Middle frontal gyrus (tissue), 1 donor: ENCODE data around the gene NXN.
"Not testable (repeated sequence)": the region's sequence is repeated elsewhere in the genome, so short reads cannot be mapped to it uniquely, and the experiment has no call there.

Experiments used
- DNase-seq: peaks from one replicate; pipeline ENCODE4 v3.0.0-alpha.2; 2015; ENCODE audit warnings: low spot score; ENCODE audit errors: extremely low spot score

NXN gene

DNA sequence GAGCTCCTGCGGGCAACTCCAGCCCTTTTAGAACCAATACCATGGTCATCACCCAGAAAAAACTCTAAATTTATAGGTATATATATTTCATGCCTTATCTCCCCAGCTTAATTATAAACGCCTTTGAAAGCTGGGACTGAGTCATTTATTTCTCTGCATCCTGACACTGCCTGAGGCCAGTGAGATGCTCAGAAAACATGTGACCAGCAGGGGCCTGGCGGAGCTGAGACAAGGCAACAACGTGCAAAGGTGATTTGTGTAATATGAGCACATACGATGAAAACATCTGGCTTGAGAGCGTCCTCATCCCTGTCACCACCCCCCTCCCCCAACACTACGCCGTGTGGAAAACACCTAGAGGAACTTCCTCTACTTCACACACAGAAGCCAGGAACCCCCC, 22.7 kb downstream of the NXN start:
- no peak for DNase-seq

DNA sequence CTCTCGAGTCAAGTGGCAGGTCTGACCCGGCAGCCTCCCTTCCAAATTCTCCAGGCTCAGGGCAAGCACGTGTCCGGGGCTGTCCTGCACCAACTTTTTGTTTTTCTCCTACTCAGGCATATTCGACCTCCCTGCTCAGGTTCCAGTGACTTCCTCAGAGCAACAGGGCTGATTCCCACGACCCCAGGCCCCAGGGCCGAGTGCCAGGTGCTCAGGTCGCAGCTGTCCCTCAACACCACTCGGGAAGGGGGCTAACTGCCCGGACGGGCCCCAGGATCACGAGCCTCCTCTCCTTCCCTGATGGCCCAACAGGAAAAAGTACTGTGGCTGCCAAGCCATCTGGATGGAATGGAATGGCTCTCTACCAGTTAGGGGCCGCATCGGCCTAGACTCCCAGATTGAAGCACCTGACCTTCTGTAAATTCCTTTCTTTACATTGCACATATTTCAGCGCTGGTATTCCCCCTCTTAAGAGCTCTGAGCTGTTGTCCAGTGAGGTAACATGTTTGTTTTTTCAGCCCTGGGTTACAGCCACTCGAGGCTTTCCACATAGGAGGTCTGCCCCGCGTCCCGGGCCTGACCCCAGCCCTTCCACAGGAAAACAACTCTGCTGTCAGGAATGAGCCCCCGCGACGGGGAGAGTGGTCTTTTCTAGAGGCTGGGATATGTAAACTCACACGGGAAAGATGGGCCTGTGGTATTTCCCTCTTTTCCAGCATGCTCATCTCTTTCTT, 25.0 kb downstream of the NXN start:
- DNase-seq = no peak

DNA sequence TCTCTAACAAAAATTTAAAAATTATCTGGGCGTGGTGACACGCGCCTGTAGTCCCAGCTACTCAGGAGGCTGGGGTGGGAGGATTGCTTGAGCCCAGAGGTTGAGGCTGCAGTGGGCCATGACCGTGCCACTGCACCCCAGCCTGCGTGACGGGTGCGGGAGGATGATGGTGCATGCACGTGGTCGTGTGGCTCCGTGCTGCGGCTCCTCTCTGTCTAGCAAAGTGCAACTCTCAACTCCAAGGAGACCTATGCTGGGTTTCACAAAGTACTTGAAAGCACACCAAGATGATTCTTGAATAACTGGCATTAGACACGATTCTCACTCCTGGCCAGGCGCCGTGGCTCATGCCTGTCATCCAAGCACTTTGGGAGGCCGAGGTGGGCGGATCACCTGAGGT, 25.8 kb downstream of the NXN start:
- DNase-seq = no peak

DNA sequence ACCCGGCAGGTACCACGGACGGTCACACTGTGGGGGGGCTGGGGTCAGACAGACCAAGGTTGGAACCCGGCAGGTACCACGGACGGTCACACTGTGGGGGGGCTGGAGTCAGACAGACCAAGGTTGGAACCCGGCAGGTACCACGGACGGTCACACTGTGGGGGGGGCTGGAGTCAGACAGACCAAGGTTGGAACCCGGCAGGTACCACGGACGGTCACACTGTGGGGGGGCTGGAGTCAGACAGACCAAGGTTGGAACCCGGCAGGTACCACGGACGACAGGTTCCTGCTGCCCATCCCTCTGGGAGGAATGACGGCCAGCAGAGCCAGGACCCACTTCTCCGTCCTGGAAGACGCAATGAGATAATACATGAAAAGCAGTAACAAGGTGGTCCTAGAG, 27.0 kb downstream of the NXN start:
- not testable (repeated sequence) for DNase-seq

DNA sequence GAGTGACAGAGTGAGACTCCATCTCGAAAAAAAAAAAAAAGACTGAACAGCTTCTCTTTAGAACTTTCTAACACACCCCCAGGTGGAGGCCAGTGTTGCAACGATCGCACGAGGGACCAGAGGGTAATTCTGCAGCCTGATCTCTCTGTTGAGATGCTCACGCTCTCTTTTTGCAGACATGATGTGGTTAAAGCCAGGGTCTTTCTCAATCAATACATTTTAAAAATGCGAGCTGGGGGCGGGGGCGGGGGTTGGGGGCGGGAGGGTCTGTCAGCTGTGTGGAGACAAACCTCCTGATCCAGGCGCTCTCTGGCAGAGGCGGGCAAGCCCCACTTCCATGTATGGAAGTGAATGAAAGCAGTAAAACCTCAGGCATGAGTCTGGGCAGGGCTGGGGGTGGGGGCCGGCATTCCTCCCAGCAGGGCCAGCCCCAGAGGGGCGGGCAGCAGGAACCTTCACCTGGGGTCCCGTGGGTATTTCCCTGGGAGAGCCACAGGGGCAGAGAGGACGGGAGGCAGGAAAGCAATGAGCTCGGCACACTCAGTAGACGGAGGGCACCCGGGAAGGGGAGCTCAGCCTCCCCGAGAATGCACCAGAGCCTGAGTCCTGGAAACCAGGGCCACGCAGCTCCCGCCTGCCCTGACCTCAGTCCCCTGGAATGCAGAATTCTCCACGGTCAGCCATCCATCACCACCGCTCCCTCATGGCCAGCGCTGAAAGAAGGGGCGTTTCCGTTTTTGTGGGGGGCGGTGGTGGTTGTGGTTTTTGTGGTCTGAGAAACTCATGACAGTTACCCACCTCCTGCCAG, 28.0 kb downstream of the NXN start:
- no peak for DNase-seq

DNA sequence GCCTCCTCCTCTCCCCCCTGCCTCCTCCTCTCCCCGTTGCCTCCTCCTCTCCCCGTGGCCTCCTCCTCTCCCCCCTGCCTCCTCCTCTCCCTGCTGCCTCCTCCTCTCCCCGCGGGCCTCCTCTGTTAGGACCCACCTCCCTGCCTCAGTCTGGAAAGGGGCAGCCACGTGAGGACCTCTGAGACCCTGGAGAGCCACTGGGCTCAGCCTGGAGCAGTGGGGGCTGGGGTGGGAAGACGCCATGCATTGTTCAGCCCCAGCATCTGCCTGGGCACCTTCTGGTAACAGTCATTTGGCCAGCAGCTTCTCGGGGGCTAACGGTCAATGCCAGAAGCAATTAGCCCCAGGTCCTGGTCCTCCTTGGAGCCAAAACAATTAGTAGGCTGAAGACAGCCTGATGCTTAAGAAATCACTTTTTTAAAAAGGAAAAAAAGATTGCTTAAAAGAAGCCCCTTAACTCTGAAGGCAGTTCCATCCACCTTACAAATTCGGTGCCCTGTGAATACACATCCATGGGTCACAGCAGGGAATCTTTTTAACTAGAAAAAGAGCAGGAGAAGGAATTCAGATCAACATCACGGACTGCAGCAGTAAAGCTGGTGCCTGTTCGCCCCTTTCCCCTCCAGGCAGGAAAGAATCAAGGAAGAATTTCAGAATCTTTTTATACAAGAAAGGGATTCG, 29.8 kb downstream of the NXN start:
- DNase-seq = no peak

DNA sequence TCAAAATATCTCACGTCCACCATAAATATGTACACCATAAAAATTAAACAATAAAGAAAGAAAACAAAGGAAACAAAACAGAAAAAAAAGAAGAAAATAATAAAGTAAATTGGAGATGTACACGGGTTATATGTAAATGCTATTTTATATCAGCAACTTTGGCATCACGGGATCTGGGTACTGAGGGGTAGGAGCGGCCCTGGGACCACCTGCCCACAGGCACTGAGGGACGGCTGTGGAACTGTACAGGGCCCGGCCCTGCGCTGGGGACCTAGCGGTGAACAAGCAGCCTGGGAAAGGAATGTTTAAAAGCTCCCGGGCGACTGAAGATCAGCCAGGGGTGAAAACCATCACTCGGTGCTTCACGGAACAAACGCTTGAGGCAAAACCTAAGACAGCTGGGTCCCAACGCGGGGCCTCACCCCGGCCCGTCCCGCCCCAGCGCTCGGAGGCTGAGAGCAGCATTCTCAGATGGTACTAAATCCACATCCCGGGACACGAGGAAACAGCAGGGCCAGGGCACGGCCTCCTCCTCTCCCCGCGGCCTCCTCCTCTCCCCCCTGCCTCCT, 31.2 kb downstream of the NXN start:
- no peak for DNase-seq

DNA sequence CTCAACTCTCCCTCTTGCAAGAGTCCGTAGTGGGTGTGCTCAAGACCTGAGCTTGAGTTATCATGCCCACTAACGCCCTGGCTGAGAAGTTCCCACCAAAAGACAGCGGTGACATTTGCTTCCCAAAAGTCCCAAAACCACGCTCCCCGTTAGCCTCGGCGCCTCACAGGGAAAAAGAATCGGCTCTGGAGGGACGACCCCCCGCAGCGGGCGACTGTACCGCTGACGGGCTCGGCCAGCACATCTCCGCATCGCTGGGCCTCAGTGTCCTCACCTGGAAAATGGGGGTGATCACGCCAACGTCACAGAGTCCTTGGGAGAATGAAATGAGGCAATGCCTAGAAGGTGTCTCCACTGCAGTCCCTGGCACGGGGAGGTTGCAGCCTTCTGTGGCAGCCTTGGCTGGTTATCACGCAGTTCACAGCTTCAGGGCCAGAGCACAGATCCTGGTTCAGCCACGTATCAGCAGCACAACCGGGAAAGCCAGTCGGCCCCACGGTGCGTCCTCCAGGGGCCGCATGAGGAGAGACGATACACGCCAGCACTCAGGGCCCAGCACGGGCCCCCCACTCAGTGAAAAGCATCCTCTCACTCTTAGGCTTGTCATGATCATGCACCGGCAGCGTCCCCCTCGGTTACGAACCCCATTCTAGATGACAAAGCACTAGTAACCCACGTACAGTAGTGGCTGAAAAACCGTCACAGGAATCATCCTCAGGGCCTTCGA, 32.9 kb downstream of the NXN start:
- DNase-seq = no peak

DNA sequence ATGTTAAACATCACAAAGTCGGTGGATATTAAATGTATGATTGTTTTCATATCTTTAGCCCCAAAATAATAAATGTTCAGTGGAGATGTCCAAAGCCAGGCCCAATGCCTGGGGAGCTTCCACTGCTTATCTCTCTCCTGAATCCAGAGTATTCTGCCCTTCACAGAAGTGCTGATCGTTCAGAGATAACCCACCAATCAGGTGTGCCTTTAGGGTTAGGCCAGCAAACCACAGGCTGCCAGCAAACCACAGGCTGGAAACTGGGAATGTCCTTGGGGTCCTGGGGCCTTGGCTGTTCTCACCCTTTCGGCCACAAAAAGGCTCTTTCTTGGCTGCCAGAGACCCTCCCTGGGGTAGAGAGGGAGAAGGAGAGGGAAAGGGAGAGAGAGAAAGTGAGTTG, 33.9 kb downstream of the NXN start:
- no peak for DNase-seq

DNA sequence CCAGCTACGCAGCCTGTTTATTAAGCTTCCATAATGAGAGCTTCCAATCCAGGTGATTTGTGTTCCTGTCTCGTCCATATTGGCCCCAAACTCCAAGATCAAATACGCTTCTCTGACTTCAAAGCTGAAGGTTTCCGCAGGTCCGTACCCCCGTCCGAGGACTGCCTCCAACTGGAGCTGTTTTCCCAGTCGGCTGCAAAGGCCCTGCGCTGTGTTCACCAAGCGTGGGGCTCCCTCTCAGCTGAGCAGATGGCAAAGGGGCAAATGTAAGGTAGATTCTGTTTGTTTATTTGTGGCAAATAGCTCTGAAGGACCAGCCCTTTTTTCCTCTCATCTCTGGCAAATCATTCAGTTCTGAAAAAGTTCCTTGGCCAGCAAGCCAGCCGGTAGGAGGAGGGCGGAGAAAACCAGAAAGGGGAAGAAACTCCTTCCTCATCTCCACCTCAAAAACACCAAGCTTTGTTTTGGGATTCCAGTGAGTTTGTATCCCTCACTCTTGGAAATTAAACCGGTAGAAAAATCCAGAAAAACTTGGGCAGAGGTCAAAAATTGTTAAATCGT, 35.2 kb downstream of the NXN start:
- no peak for DNase-seq

DNA sequence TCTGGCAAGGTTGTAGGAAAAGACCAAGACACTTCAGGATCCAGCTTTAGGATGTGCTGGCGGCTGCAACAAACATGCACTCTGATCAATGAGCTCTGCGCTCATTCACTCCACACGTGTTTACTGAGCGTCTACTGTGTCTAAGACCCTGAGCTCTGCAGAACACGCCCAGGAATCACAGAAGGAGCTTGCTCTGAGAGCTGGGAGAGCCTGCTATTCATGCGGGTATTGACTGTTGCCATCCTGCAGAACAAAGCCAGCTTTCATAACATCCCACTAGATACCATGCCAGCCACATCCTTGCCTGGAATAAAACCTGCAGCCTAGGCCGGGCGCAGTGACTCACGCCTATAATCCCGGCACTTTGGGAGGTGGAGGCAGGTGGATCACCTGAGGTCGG, 44.1 kb downstream of the NXN start:
- no peak for DNase-seq

DNA sequence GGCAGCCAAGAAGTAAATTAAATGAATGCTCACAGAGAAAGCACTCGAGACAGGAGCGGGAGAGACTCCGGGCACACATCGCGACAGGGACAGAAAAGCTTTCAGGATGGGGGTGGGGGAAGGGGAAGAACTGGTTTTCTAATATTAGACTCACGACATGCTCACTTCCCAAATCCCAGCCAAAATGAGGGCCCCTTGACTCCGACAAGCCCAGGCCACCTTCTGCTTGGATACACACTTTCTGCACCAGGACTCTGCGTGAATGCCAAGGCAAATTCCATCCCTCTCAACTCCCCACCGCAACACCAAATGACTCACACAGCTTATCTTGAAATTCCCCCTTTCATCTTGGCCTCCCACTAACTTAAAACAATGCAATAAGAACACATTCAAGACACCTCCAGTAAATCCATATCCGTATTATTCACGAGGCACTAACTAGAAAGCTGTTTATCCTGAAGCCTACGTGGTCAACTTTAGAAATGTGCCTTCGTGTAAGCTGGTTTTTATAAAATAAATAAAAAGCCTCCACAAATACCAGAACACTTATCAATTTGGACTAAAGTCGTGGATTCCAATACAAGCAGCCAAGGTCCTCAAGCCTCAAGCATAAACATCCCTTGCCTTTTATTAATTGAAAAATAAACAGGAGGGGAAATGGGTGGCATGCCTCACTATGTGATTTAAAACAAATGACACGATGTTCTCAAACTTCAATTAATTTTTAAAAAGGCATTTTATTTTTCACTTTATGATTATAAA, 46.1 kb downstream of the NXN start:
- DNase-seq = no peak

DNA sequence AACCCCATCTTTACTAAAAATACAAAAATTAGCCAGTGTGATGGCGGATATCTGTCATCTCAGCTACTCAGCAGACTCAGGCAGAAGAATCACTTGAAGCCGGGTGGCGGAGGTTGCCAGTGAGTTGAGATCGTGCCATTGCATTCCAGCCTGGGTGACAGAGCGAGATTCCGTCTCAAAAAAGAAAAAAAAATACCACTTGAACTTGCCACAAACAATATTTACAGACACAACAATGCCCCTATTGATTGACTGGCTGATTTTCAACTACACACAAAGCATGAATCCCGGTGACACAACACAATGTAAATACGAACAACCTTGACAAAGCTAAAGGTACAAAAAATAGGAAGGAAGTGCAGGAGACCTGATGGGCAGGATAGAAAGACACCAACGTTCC, 49.3 kb downstream of the NXN start:
- DNase-seq = no peak

DNA sequence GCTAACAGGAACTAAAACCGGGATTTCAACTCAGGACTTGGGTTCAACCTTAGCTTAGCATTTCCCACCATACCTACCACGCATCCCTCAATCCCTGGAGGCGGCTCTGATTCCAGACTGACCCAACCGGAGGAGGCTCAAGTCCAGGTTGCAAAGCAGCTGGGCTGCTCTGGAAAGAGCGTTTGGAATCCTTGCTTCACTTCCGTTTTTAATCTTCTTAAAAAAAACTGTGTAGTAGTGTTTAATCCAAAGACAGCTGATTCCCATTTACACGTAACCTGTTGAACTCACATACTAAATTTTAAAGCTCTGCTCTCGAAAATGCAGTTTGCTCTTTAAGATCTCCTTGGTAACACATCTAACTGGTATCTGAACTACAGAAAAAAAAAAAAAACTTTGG, 50.0 kb downstream of the NXN start:
- no peak for DNase-seq

DNA sequence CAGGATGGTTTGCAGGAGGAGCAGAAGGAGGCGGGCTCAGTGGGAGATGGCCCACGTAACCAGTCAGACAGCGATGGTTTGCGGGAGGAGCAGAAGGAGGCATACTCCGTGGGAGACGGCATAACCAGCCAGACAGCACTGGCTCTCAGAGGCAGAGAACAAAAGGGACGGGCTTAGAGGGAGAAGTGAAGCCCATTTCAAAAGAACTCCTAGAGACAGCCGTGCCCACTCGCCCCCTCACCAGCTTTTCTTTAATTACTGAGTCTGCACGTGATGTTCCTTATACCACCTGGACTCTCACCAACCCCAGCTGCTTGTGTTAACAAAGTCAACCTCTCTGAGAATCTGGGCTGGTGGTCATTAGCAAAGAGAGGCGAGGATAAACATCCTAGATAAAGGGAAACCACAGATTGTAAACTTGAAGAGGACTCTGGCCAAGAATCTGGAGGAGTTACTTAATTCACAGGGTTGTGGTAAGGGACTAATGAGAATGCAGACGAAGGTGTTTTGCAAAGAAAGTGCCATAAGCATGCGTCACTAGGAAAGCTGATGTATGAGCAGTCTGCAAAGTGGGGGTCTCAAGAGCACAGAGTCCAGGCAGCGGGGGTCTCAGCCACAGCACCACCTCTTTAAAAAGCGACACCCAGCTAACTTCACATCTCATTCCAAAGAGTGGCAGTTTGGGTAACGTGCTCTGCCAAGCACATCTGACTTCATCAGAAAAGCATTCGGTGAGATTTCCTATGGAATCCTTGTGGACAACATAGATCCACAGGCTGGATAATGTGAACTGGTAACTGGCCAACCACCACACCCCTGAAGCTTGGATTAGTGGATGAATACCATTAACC, 51.7 kb downstream of the NXN start:
- no peak for DNase-seq

DNA sequence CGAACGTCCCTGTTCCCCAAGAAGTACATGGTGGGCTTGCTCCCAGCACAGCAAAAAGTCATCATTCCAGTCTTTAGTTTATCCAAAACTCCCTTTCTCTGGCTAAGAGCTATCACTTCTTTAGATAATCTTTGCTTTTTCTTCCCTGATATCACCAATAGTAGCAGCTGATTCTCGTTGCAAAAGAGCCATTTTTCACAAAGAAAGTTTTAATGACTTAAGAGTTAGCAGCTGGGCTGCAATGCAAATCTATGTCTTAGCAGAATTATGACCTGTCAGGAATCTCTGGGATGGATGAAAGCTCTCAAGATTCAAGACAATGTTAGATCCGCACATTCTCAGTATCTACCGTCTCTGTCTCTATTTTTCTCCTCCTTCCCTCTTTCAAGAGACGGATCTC, 53.8 kb downstream of the NXN start:
- no peak for DNase-seq

DNA sequence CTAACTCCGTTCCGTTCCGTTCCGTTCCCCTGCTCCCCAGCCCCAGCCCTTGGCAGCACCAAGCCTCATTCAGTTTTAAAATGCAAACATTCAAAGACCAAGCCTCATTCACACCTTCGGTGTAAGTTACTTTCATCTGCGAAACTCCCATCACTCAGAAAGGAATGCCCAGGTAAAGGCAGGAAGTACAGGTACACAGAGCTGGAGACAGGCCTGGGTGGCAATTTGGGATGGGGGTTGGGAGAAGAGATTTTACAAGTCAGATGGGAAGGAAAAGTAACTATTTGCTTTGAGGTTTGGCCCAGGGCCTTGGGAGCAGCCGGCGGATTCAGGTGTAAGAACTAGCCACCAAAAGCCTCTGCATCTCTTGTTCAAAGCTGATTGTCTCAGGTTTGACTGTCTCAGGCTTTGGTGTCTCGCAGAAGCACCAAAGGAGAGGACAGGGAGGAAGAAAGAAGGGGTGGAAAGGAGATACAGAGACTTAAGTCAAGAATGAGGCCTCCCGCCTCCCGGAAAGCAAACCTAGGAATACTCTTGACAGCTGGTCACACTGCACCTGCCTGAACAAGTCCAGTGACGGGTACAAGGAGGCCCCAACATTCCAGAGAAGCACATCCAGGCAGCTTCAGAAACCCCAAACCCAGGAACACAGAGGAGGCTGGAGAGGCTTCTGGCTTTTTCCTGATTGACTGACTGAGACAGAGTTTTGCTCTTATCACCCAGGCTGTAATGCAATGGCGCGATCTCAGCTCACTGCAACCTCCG, 54.7 kb downstream of the NXN start:
- DNase-seq = no peak

DNA sequence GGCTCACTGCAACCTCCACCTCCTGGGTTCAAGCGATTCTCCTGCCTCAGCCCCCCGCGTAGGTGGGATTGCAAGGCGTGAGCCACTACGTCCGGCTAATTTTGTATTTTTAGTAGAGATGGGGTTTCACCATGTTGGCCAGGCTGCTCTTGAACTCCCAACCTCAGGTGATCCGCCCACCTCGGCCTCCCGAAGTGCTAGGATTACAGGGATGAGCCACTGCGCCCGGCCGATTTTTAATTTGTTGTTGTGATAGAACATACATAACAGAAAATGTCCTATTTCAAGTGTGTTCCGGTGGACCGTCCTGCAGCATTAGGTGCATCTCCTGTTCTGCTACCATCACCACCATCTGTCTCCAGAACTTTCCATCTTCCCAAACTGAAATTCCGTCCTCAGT, 55.3 kb downstream of the NXN start:
- not testable (repeated sequence) for DNase-seq

DNA sequence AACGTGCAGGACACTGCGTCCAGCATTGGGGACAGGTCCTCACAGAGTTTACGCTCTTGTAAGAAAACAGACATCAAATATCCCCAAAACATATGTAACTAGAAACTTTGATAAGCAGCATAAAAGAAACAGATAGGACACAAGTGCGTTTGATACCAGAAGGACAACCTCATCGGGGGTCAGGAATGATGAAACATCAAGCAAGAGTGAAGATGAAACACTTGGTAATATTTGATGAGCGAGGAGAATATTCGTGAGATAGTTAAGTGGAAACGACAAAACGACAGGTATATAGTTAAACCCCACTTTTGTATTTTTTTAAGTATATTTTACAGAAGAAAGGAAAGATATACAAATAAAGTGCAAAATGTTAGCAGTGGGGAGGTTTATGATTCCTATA, 55.9 kb downstream of the NXN start:
- no peak for DNase-seq
